ENCODE results near the gene LEPROT. TPM values are rescaled to one million over a fixed set of nuclear protein-coding genes. Genes with fewer than 3 reads are reported as not detected.

LEPROT gene
- total RNA-seq, 1 donor from 2014 or later, result 128 TPM

GRCh38 chr1:65437616-65438015 is 17.1 kb downstream of the LEPROT start:
- no peak overlapping the region for H3K27ac Mint-ChIP-seq (ENCODE audit: unreplicated experiment)
- peaks cover 7% of the 10 kb centered on the region for H3K36me3 Mint-ChIP-seq (ENCODE audit: low read depth)
- H3K4me1 Mint-ChIP-seq (ENCODE audit: low read depth), result peaks cover 34% of the 10 kb centered on the region
- peaks cover 7% of the 10 kb centered on the region for H3K9me3 Mint-ChIP-seq (ENCODE audit: low read depth)
- H3K4me3 Mint-ChIP-seq (ENCODE audit: unreplicated experiment), result no peak overlapping the region
- no peak for DNase-seq (ENCODE audit: low spot score)
- TF ChIP-seq, protein P1, sequence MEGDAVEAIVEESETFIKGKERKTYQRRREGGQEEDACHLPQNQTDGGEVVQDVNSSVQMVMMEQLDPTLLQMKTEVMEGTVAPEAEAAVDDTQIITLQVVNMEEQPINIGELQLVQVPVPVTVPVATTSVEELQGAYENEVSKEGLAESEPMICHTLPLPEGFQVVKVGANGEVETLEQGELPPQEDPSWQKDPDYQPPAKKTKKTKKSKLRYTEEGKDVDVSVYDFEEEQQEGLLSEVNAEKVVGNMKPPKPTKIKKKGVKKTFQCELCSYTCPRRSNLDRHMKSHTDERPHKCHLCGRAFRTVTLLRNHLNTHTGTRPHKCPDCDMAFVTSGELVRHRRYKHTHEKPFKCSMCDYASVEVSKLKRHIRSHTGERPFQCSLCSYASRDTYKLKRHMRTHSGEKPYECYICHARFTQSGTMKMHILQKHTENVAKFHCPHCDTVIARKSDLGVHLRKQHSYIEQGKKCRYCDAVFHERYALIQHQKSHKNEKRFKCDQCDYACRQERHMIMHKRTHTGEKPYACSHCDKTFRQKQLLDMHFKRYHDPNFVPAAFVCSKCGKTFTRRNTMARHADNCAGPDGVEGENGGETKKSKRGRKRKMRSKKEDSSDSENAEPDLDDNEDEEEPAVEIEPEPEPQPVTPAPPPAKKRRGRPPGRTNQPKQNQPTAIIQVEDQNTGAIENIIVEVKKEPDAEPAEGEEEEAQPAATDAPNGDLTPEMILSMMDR (IDR thresholded peaks at IDR 0.05), result no peak
- H3K27me3 Mint-ChIP-seq (ENCODE audit: low read depth), result no peaks in the 10 kb centered on the region

GRCh38 chr1:65440322-65440900 is 19.9 kb downstream of the LEPROT start:
- Mint-ChIP-seq H3K27me3 (ENCODE audit: low read depth) (no peaks in the 10 kb centered on the region), H3K4me3 (ENCODE audit: unreplicated experiment) (no peak overlapping the region), H3K9me3 (ENCODE audit: low read depth) (peaks cover 10% of the 10 kb centered on the region), H3K27ac (ENCODE audit: unreplicated experiment) (no peak overlapping the region), H3K4me1 (ENCODE audit: low read depth) (peaks cover 24% of the 10 kb centered on the region), H3K36me3 (ENCODE audit: low read depth) (peaks cover 2% of the 10 kb centered on the region)
- TF ChIP-seq, protein P1 (IDR thresholded peaks at IDR 0.05), result no peak
- DNase-seq (ENCODE audit: low spot score), result no peak

- Mint-ChIP-seq H3K4me3 (ENCODE audit: unreplicated experiment) (no peak overlapping the region), H3K9me3 (ENCODE audit: low read depth) (peaks cover 10% of the 10 kb centered on the region), H3K4me1 (ENCODE audit: low read depth) (peaks cover 19% of the 10 kb centered on the region), H3K27ac (ENCODE audit: unreplicated experiment) (no peak overlapping the region), H3K27me3 (ENCODE audit: low read depth) (no peaks in the 10 kb centered on the region), H3K36me3 (ENCODE audit: low read depth) (peaks cover 2% of the 10 kb centered on the region)
- TF ChIP-seq, protein P1 (IDR thresholded peaks at IDR 0.05), result no peak
- DNase-seq (ENCODE audit: low spot score), result no peak
Observed at GRCh38 chr1:65440915-65441314, 20.4 kb downstream of the LEPROT start.

- Mint-ChIP-seq H3K4me1 (ENCODE audit: low read depth) (peaks cover 15% of the 10 kb centered on the region), H3K27me3 (ENCODE audit: low read depth) (no peaks in the 10 kb centered on the region), H3K9me3 (ENCODE audit: low read depth) (peaks cover 10% of the 10 kb centered on the region), H3K4me3 (ENCODE audit: unreplicated experiment) (no peak overlapping the region), H3K27ac (ENCODE audit: unreplicated experiment) (no peak overlapping the region), H3K36me3 (ENCODE audit: low read depth) (peaks cover 2% of the 10 kb centered on the region)
- DNase-seq (ENCODE audit: low spot score), result no peak
- TF ChIP-seq, protein P1 (IDR thresholded peaks at IDR 0.05), result no peak
Observed at GRCh38 chr1:65441464-65441863, 21.0 kb downstream of the LEPROT start.

- DNase-seq (ENCODE audit: low spot score), result no peak
- Mint-ChIP-seq H3K36me3 (ENCODE audit: low read depth) (peaks cover 2% of the 10 kb centered on the region), H3K4me3 (ENCODE audit: unreplicated experiment) (no peak overlapping the region), H3K4me1 (ENCODE audit: low read depth) (peaks cover 11% of the 10 kb centered on the region), H3K27ac (ENCODE audit: unreplicated experiment) (no peak overlapping the region), H3K27me3 (ENCODE audit: low read depth) (no peaks in the 10 kb centered on the region), H3K9me3 (ENCODE audit: low read depth) (peaks cover 10% of the 10 kb centered on the region)
- TF ChIP-seq, protein P1 (IDR thresholded peaks at IDR 0.05), result no peak
Observed at GRCh38 chr1:65442442-65442841, 22.0 kb downstream of the LEPROT start.
